ENCODE data around the gene ZNF555.
A peak's percentile ranks its signal among the peaks of the same experiment; 100 is the strongest.
"Not testable (repeated sequence)": the region's sequence is repeated elsewhere in the genome, so short reads cannot be mapped to it uniquely, and the experiment has no call there.

Gene ZNF555

GRCh38 chr19:2840794-2841791 is at the start of gene ZNF555:
ZNF555 (plus strand) TSS chr19:2841475; CDS start chr19:2841573, 98 bp downstream.
- peak; percentile 97 for DNase-seq (ENCODE audit: low read depth in 2 of 2)

- no peak for DNase-seq (ENCODE audit: low read depth in 2 of 2)
Measured at GRCh38 chr19:2791876-2792275, 49.4 kb upstream of the ZNF555 start.

- not testable (repeated sequence) for DNase-seq (ENCODE audit: low read depth in 2 of 2)
Measured at GRCh38 chr19:2792666-2793065, 48.6 kb upstream of the ZNF555 start.

- no peak for DNase-seq (ENCODE audit: low read depth in 2 of 2)
Measured at GRCh38 chr19:2793126-2793525, 48.1 kb upstream of the ZNF555 start.

GRCh38 chr19:2793577-2793976 is 47.7 kb upstream of the ZNF555 start:
- no peak for DNase-seq (ENCODE audit: low read depth in 2 of 2)

GRCh38 chr19:2795827-2796658 is 45.2 kb upstream of the ZNF555 start:
- no peak for DNase-seq (ENCODE audit: low read depth in 2 of 2)

GRCh38 chr19:2796659-2797266 is 44.5 kb upstream of the ZNF555 start:
- DNase-seq (ENCODE audit: low read depth in 2 of 2) = no peak

GRCh38 chr19:2797280-2797679 is 44.0 kb upstream of the ZNF555 start:
- no peak for DNase-seq (ENCODE audit: low read depth in 2 of 2)

GRCh38 chr19:2798158-2798685 is 43.1 kb upstream of the ZNF555 start:
- DNase-seq (ENCODE audit: low read depth in 2 of 2) = no peak

GRCh38 chr19:2798733-2799132 is 42.5 kb upstream of the ZNF555 start:
- no peak for DNase-seq (ENCODE audit: low read depth in 2 of 2)

GRCh38 chr19:2799273-2800020 is 41.8 kb upstream of the ZNF555 start:
- no peak for DNase-seq (ENCODE audit: low read depth in 2 of 2)

GRCh38 chr19:2800506-2800905 is 40.8 kb upstream of the ZNF555 start:
- DNase-seq (ENCODE audit: low read depth in 2 of 2) = no peak

- no peak for DNase-seq (ENCODE audit: low read depth in 2 of 2)
Measured at GRCh38 chr19:2802826-2803225, 38.4 kb upstream of the ZNF555 start.

GRCh38 chr19:2803486-2804155 is 37.7 kb upstream of the ZNF555 start:
- DNase-seq (ENCODE audit: low read depth in 2 of 2) = no peak

- DNase-seq (ENCODE audit: low read depth in 2 of 2) = no peak
Measured at GRCh38 chr19:2804156-2805004, 36.9 kb upstream of the ZNF555 start.

- no peak for DNase-seq (ENCODE audit: low read depth in 2 of 2)
Measured at GRCh38 chr19:2805261-2805900, 35.9 kb upstream of the ZNF555 start.

GRCh38 chr19:2805991-2806649 is 35.2 kb upstream of the ZNF555 start:
- no peak for DNase-seq (ENCODE audit: low read depth in 2 of 2)

GRCh38 chr19:2806736-2807378 is 34.4 kb upstream of the ZNF555 start:
- no peak for DNase-seq (ENCODE audit: low read depth in 2 of 2)

Measured in fibroblast of skin of left biceps (primary cell).